NB4 (cell line): ENCODE measurements around the gene PALD1.

Source experiments
- DNase-seq: peaks from one replicate; pipeline ENCODE4 v3.0.0; 2010; ENCODE audit warnings: low read depth
- H3K4me3 ChIP-seq: one replicate; pipeline ENCODE4 v1.5.1; 2011; ENCODE audit warnings: mild to moderate bottlenecking, low read depth, low read length, moderate library complexity
- MYC ChIP-seq: IDR thresholded peaks from 2 replicates; pipeline ENCODE4 v1.6.1; 2011; ENCODE audit warnings: low read depth, low read length
- POLR2A ChIP-seq: IDR thresholded peaks from 2 replicates; pipeline ENCODE4 v1.6.1; 2011; ENCODE audit warnings: mild to moderate bottlenecking; ENCODE audit not compliant: insufficient read length; ENCODE audit errors: extremely low read depth
- TF ChIP-seq, protein P1 (sequence below): IDR thresholded peaks from 2 replicates; pipeline ENCODE4 v1.6.1; 2011; ENCODE audit warnings: low read depth, low read length
- TF ChIP-seq, protein P2 (sequence below): IDR thresholded peaks from one replicate; pipeline ENCODE4 v1.5.1; 2012; ENCODE audit warnings: low read depth, low read length

Gene PALD1

DNA sequence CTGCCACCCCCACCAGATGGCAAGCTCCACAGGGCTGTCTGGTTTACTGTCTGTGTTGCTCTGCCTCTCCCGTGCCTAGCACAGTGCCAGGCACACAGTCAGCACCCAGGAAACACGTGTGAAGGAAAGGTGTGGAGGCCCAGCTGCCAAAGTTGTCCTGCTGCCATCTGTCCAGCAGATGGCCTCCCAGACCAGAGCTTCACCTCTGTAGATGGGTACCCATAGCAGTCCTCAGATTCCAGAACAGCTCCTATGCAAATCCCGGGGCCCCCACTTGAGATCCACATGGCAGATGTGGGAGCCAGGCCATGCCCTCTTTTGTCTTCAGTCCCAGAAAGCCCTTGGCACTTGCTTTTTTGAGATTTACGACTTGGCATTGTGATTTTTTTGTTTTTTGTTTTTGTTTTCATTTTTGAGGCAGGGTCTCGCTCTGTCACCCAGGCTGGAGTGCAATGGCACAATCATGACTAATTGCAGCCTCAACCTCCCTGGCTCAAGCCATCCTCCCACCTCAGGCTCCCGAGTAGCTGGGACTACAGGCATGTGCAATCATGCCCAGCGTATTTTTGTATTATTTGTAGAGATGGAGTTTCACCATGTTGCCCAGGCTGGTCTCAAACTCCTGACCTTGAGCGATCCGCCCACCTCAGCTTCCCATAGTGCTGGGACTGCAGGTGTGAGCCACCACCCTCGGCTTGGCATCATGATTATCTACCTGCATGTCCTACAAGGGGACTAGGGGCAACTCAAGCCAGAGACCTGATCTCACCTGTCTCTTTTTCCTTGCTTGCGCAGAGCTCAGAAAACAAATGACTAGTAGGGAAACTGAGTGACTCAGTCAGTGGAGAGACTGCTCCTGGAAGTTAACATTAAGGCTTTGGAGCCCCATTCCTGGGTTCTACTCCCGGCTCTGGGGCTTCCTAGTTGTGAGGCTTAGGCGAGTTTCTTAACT is 16.9 kb upstream of the PALD1 start:
- DNase-seq = peak; percentile 70
- H3K4me3 ChIP-seq = no peak overlapping the region
- TF ChIP-seq, protein P1, sequence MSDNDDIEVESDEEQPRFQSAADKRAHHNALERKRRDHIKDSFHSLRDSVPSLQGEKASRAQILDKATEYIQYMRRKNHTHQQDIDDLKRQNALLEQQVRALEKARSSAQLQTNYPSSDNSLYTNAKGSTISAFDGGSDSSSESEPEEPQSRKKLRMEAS = peak; percentile 94
- no peak for TF ChIP-seq POLR2A
- TF ChIP-seq MYC = peak; percentile 84
- TF ChIP-seq, protein P2, sequence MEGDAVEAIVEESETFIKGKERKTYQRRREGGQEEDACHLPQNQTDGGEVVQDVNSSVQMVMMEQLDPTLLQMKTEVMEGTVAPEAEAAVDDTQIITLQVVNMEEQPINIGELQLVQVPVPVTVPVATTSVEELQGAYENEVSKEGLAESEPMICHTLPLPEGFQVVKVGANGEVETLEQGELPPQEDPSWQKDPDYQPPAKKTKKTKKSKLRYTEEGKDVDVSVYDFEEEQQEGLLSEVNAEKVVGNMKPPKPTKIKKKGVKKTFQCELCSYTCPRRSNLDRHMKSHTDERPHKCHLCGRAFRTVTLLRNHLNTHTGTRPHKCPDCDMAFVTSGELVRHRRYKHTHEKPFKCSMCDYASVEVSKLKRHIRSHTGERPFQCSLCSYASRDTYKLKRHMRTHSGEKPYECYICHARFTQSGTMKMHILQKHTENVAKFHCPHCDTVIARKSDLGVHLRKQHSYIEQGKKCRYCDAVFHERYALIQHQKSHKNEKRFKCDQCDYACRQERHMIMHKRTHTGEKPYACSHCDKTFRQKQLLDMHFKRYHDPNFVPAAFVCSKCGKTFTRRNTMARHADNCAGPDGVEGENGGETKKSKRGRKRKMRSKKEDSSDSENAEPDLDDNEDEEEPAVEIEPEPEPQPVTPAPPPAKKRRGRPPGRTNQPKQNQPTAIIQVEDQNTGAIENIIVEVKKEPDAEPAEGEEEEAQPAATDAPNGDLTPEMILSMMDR = peak; percentile 98

DNA sequence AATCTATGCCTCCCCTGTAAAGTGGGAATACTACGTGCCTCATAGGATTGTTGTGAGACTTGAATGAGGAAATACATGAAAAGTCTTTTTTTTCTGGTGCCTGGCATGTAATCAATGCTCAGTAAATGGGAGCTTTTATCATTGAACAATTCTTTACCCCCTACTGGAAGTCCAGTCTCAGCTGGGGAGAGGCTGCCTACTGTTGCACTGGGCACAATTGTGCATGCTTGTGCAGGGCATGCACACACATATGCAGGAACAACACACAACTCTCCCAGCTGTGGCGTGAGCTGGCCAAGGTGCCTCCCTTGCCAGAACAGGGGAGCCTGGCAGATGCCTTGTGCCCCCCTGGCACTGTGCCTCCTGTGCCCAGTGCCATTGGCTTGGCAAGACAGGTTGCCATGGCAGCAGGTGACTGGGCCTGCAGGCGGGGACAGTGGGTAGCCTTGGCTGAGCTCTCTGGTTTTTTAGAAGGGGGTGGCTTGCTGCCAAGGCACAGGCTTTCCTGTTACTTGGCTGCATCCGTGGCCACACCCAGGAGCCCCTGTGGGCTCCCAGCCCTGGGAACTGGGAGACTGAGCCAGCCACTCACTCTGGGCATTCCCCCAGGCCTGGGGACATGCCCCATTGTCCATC is 16.1 kb upstream of the PALD1 start:
- DNase-seq = no peak
- no peak overlapping the region for H3K4me3 ChIP-seq
- TF ChIP-seq, protein P1 = no peak
- TF ChIP-seq MYC (no peak), POLR2A (no peak)
- TF ChIP-seq, protein P2 = no peak

DNA sequence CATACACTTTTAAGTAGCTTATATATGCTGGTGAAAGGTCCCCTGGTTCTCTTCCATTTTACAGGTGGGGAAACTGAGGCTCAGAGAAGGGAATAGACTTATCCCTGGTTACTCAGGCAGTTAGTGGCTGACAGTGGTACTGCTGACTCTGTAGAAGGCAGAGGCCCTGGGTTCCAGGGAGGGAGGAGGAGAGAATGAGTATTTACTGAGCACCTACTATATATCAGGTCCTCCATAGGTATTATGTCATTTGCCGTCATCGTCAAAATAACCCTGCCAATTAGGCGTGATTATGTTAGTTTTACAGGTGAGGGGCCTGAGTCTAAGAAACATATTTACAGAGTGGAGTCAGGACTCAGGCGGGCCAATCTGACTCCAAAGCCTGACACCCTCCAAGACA is 13.3 kb upstream of the PALD1 start:
- TF ChIP-seq, protein P1 = no peak
- TF ChIP-seq MYC = no peak
- TF ChIP-seq, protein P2 = no peak
- no peak for TF ChIP-seq POLR2A
- no peak overlapping the region for H3K4me3 ChIP-seq
- DNase-seq = no peak

DNA sequence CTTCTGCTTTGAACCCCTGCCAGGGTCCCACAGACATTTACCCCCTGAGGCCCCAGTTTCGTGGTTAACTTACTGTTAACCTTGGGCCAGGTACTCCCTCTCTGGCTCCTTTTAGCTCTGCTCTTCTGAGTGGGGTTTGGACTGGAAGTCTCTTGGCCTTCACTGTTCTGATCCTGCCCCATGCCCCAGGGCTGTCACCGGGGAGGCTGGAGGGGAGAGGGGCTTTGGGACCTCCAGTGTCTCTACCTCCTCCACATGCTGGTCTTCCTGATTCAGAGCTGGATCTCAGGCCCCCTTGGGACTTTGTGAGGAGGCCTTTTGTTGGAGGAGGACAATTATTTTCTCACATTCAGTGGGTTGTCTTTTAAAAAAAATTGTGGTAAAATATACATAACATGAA is 12.7 kb upstream of the PALD1 start:
- no peak for DNase-seq
- TF ChIP-seq POLR2A (no peak), MYC (no peak)
- TF ChIP-seq, protein P2 = no peak
- TF ChIP-seq, protein P1 = no peak

DNA sequence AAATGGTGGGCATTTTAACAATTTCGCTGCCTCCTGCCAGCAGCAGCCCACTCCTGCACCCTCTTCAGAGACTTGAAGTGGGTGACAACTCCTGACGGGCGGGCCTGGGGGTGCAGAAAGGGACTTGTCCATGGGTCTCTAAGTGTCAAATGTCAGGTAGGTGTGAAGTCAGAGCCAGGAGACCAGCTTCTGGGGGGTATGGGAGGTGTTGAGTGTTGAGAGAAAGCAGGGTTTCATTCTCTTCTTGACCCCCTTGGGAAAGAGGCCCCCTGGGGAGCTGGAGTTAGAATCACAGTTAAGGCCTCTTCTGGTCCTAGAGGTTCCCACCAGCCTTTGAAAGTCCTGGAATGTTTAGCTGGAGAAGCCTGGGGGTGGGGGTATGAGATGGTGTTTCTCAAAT is 11.6 kb upstream of the PALD1 start:
- H3K4me3 ChIP-seq = no peak overlapping the region
- no peak for TF ChIP-seq POLR2A
- TF ChIP-seq, protein P1 = no peak
- no peak for TF ChIP-seq MYC
- TF ChIP-seq, protein P2 = no peak
- DNase-seq = no peak

More for the DNA sequence above, 12.7 kb upstream of the PALD1 start:
- no peak overlapping the region for H3K4me3 ChIP-seq
